HCT116 (cell line): ENCODE data around the gene ARHGAP35. TPM values are rescaled to one million over a fixed set of nuclear protein-coding genes. Genes with fewer than 3 reads are reported as not detected.

Source experiments
- ATAC-seq: fragments of 200-7000 bp; cut with Tn5 transposase; 2 replicates; pipeline ENCODE4 v1.9.1; 2020; ENCODE audit warnings: mild to moderate bottlenecking, moderate library complexity
- BruUV-seq: library from RNA; stranded (reverse); fragments of 400-500 nt; replicated peaks from 2 replicates; lab custom pipeline; 2021; lab: Mats Ljungman, UMichigan
- CTCF ChIA-PET: fragments of 300-600 bp; sonication (Branson Sonifier 250); formaldehyde crosslinking; loops from one replicate; lab custom pipeline; 2021; ENCODE audit warnings: antibody characterized with exemption; lab: Charles Lee
- POLR2A ChIA-PET: fragments of 300-600, 350-600 bp; sonication (Branson Sonifier 250); formaldehyde crosslinking; loops from one replicate; lab custom pipeline; 2021; ENCODE audit warnings: antibody characterized with exemption; lab: Charles Lee
- RAD21 ChIA-PET, 2 experiments: fragments of 300-600 bp; sonication (Branson Sonifier 250); formaldehyde crosslinking; loops; one replicate each; lab custom pipeline; 2023; ENCODE audit warnings: low total read pairs in 2 of 2; ENCODE audit not compliant: uncharacterized antibody in 2 of 2, unreplicated experiment in 2 of 2, low non-redundant PET in 1 of 2; lab: Charles Lee
- DNase-seq: peaks from one replicate; pipeline ENCODE4 v3.0.0-alpha.2; 2010; ENCODE audit warnings: low read depth, low spot score
- H2AFZ ChIP-seq: fragments of 200-600 bp; shearing (Covaris generic), sonication (generic); 2 replicates; pipeline ENCODE4 v1.6.1; 2017; ENCODE audit warnings: low read depth, mixed run types, mixed read lengths, antibody characterized with exemption, low read length; ENCODE audit not compliant: poor library complexity, severe bottlenecking
- H3K27ac ChIP-seq: 2 replicates; pipeline ENCODE4 v1.5.1; 2012; ENCODE audit warnings: low read depth, low read length
- H3K27me3 ChIP-seq: fragments of 200-600 bp; sonication (generic); 2 replicates; pipeline ENCODE4 v1.6.1; 2016; ENCODE audit warnings: mixed run types, low read length, mixed read lengths; ENCODE audit not compliant: insufficient read depth
- H3K36me3 ChIP-seq, 2 experiments: fragments of 200-500 bp in 1 of 2; fragments of 200-600 bp in 1 of 2; sonication (Bioruptor generic) in 1 of 2; sonication (generic) in 1 of 2; 2 replicates each; pipeline versions ENCODE4 v1.5.1 to v1.6.1; 2014 to 2016; ENCODE audit warnings: low read length in 2 of 2, inconsistent platforms in 1 of 2, mixed read lengths in 1 of 2, mixed run types in 1 of 2; ENCODE audit not compliant: insufficient read depth in 2 of 2, control insufficient read depth in 1 of 2
- H3K4me1 ChIP-seq, 2 experiments: fragments of 200-600 bp in 1 of 2; sonication (generic) in 1 of 2; 2 replicates each; pipeline versions ENCODE4 v1.5.1 to v1.6.1; 2012 to 2017; ENCODE audit warnings: low read length in 2 of 2, inconsistent platforms in 1 of 2, mild to moderate bottlenecking in 1 of 2, mixed read lengths in 1 of 2, mixed run types in 1 of 2, moderate library complexity in 1 of 2; ENCODE audit not compliant: insufficient read depth in 2 of 2, control insufficient read depth in 1 of 2
- H3K4me2 ChIP-seq: fragments of 200-600 bp; sonication (generic); 2 replicates; pipeline ENCODE4 v1.6.1; 2017; ENCODE audit warnings: mixed run types, low read length, mixed read lengths
- H3K4me3 ChIP-seq, 2 experiments: fragments of 200-600 bp in 1 of 2; sonication (generic) in 1 of 2; replicated peaks in 1 of 2; 2 replicates each; pipeline ENCODE4 v1.5.1; 2011 to 2016; ENCODE audit warnings: low read length in 2 of 2, control low read depth in 1 of 2, low read depth in 1 of 2, mild to moderate bottlenecking in 1 of 2, mixed read lengths in 1 of 2, mixed run types in 1 of 2
- H3K79me2 ChIP-seq: fragments of 200-600 bp; sonication (generic); 2 replicates; pipeline ENCODE4 v1.6.1; 2017; ENCODE audit warnings: mild to moderate bottlenecking, mixed run types, low read length, moderate library complexity, mixed read lengths; ENCODE audit not compliant: insufficient read depth
- H3K9ac ChIP-seq: fragments of 200-600 bp; sonication (generic); 2 replicates; pipeline ENCODE4 v1.6.1; 2016; ENCODE audit warnings: low read length, mixed read lengths
- H3K9me2 ChIP-seq: fragments of 200-600 bp; sonication (generic), shearing (Covaris generic); 2 replicates; pipeline ENCODE4 v1.6.1; 2017; ENCODE audit warnings: mixed run types, mild to moderate bottlenecking, moderate library complexity; ENCODE audit not compliant: insufficient read depth
- H3K9me3 ChIP-seq, 2 experiments: fragments of 200-500 bp in 1 of 2; fragments of 200-600 bp in 1 of 2; sonication (Bioruptor generic) in 1 of 2; sonication (generic) in 1 of 2; 2 replicates each; pipeline ENCODE4 v1.6.1; 2014 to 2017; ENCODE audit warnings: low read length in 2 of 2, mixed read lengths in 2 of 2, inconsistent platforms in 1 of 2, low read depth in 1 of 2, mild to moderate bottlenecking in 1 of 2, mixed run types in 1 of 2, moderate library complexity in 1 of 2; ENCODE audit not compliant: control insufficient read depth in 1 of 2, insufficient read depth in 1 of 2
- H4K20me1 ChIP-seq: fragments of 200-600 bp; sonication (generic), shearing (Covaris generic); 2 replicates; pipeline ENCODE4 v1.6.1; 2017; ENCODE audit warnings: mixed run types, mild to moderate bottlenecking, moderate library complexity; ENCODE audit not compliant: insufficient read depth
- CEBPB ChIP-seq: IDR thresholded peaks from 2 replicates; pipeline ENCODE4 v1.6.1; 2012; ENCODE audit warnings: low read depth
- EGR1 ChIP-seq: IDR thresholded peaks from 2 replicates; pipeline ENCODE4 v1.6.1; 2012; ENCODE audit warnings: low read depth
- EZH2phosphoT487 ChIP-seq: fragments of 200-600 bp; IDR thresholded peaks from 2 replicates; pipeline ENCODE4 v1.6.1; 2018; ENCODE audit warnings: antibody characterized with exemption, borderline replicate concordance
- POLR2AphosphoS5 ChIP-seq: IDR thresholded peaks from 2 replicates; pipeline ENCODE4 v1.6.1; 2011; ENCODE audit warnings: mild to moderate bottlenecking, low read depth, low read length, moderate library complexity
- ZFX ChIP-seq: fragments of 450-650 bp; IDR thresholded peaks from 2 replicates; pipeline ENCODE4 v1.6.1; 2017
- intact Hi-C: fragments of 100-400 bp; cut with micrococcal nuclease; formaldehyde crosslinking; loops from 2 replicates; pipeline ENCODE4 v1.10.0; 2022
- total RNA-seq: library from RNA; stranded (reverse); gene quantifications from one replicate; pipeline ENCODE4 v1.2.1, GENCODE V29; 2021; ENCODE audit not compliant: unreplicated experiment
- TF ChIP-seq, protein P1 (sequence below): IDR thresholded peaks from 2 replicates; pipeline ENCODE4 v1.6.1; 2012; ENCODE audit warnings: low read depth

Gene ARHGAP35
- total RNA-seq, 1 experiment from 2014 or later: 47.6 TPM

DNA sequence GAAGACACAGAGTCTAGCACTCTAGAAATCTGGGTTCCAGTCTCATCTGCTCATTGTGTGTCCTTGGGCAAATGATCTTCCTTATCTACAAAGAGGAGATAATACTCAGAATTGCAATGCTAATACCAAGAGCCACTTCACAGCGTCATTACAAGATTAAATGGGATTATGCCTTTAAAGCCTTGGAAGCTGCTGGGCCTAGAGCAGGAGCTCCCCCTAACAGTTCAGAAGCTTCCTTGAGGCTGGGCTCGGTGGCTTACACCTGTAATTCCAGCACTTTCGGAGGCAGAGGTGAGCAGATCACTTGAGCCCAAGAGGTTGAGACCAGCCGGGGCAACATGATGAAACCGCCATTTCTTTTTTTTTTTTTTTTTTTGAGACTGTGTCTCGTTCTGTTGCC is 37.7 kb upstream of the ARHGAP35 start:
- Histone ChIP-seq H4K20me1 (no peaks in the 10 kb centered on the region), H3K9me2 (no peaks in the 10 kb centered on the region), H2AFZ (no peak overlapping the region), H3K27ac (no peak overlapping the region), H3K36me3 (no peaks in the 10 kb centered on the region), H3K9ac (no peak overlapping the region), H3K9me3 (no peaks in the 10 kb centered on the region), H3K4me3 (no peak overlapping the region), H3K4me1 (peaks cover 22 to 27% of the 10 kb centered on the region in 2 experiments), H3K27me3 (no peaks in the 10 kb centered on the region), H3K79me2 (no peaks in the 10 kb centered on the region), H3K4me2 (no peak overlapping the region)
- ChIA-PET CTCF (no interaction called here), POLR2A (interaction anchor here (0.7 kb wide), 1 partner anchor 85 kb away, joined by 3 read pairs; no protein-coding TSS in a partner anchor), RAD21 (interaction anchor here in 1 of 2 experiments (0.7 kb wide), 1 partner anchor 1004 kb away, joined by 3 read pairs; no protein-coding TSS in a partner anchor)
- no peak for ATAC-seq
- DNase-seq: no peak
- no TSS peak for BruUV-seq
- TF ChIP-seq POLR2AphosphoS5 (no peak), ZFX (no peak), EGR1 (no peak), CEBPB (no peak), EZH2phosphoT487 (no peak)
- TF ChIP-seq, protein P1, sequence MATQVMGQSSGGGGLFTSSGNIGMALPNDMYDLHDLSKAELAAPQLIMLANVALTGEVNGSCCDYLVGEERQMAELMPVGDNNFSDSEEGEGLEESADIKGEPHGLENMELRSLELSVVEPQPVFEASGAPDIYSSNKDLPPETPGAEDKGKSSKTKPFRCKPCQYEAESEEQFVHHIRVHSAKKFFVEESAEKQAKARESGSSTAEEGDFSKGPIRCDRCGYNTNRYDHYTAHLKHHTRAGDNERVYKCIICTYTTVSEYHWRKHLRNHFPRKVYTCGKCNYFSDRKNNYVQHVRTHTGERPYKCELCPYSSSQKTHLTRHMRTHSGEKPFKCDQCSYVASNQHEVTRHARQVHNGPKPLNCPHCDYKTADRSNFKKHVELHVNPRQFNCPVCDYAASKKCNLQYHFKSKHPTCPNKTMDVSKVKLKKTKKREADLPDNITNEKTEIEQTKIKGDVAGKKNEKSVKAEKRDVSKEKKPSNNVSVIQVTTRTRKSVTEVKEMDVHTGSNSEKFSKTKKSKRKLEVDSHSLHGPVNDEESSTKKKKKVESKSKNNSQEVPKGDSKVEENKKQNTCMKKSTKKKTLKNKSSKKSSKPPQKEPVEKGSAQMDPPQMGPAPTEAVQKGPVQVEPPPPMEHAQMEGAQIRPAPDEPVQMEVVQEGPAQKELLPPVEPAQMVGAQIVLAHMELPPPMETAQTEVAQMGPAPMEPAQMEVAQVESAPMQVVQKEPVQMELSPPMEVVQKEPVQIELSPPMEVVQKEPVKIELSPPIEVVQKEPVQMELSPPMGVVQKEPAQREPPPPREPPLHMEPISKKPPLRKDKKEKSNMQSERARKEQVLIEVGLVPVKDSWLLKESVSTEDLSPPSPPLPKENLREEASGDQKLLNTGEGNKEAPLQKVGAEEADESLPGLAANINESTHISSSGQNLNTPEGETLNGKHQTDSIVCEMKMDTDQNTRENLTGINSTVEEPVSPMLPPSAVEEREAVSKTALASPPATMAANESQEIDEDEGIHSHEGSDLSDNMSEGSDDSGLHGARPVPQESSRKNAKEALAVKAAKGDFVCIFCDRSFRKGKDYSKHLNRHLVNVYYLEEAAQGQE: no peak
- intact Hi-C loops: no loop called here
